ENCODE data around the gene CCDC195.

Gene CCDC195

DNA sequence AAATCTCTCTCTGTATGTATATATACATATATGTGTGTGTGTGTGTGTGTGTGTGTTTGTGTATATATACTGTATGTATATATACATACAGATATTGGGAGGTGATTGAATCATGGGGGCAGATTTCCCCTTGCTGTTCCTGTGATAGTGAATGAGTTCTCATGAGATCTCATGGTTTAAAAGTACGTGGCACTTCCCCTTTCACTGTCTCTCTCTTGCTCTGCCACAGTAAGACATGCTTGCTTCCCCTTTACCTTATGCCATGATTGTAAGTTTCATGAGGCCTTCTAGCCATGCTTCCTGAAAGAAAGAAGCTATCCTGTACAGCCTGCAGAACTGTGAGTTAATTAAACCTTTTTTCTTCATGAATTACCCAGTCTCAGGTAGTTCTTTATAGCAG lies 18.8 kb upstream of the CCDC195 start:
- no peaks in the 10 kb centered on the region for H3K4me1 ChIP-seq (ENCODE audit: low read depth, poor library complexity, severe bottlenecking)
- H3K4me2 ChIP-seq, result no peak overlapping the region
- no peak overlapping the region for H3K9ac ChIP-seq
- no peak overlapping the region for H3K4me3 ChIP-seq (IDR thresholded peaks at IDR 0.05; ENCODE audit: insufficient read depth, low read depth, low read length)
- no peaks in the 10 kb centered on the region for H3K79me2 ChIP-seq (ENCODE audit: insufficient read depth, low read depth)
- H3K27me3 ChIP-seq (ENCODE audit: insufficient read depth, low read depth), result no peaks in the 10 kb centered on the region
- no peak overlapping the region for H3K27ac ChIP-seq
- H3K36me3 ChIP-seq (ENCODE audit: insufficient read depth), result no peaks in the 10 kb centered on the region
- TF ChIP-seq, protein P1, sequence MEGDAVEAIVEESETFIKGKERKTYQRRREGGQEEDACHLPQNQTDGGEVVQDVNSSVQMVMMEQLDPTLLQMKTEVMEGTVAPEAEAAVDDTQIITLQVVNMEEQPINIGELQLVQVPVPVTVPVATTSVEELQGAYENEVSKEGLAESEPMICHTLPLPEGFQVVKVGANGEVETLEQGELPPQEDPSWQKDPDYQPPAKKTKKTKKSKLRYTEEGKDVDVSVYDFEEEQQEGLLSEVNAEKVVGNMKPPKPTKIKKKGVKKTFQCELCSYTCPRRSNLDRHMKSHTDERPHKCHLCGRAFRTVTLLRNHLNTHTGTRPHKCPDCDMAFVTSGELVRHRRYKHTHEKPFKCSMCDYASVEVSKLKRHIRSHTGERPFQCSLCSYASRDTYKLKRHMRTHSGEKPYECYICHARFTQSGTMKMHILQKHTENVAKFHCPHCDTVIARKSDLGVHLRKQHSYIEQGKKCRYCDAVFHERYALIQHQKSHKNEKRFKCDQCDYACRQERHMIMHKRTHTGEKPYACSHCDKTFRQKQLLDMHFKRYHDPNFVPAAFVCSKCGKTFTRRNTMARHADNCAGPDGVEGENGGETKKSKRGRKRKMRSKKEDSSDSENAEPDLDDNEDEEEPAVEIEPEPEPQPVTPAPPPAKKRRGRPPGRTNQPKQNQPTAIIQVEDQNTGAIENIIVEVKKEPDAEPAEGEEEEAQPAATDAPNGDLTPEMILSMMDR (conservative IDR thresholded peaks at IDR 0.05; ENCODE audit: low read depth, low read length), result no peak
- no peak overlapping the region for H2AFZ ChIP-seq (ENCODE audit: low read depth)
- H4K20me1 ChIP-seq (ENCODE audit: insufficient read depth), result no peaks in the 10 kb centered on the region

DNA sequence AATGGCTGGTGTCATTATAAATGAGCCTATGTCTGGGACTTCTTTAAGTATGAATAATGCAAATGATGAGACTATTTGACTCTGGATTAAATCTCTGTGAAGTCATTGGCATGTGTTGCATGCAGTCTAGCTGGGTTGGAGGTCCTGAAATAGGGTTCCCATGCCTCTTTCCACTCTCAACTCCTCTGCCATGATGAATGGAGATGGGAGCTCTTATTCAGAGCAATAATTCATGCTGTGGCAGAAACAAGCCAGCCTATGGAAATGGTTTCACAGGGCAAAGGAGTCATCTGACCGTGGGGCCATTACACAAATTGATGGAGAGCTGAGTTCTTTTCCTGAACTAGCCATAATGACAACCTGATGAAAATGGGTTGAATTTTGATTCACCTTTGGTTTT lies 15.5 kb upstream of the CCDC195 start:
- H4K20me1 ChIP-seq (ENCODE audit: insufficient read depth), result no peaks in the 10 kb centered on the region
- no peak overlapping the region for H3K4me2 ChIP-seq
- H3K27ac ChIP-seq, result no peak overlapping the region
- H3K4me1 ChIP-seq (ENCODE audit: low read depth, poor library complexity, severe bottlenecking), result no peaks in the 10 kb centered on the region
- H2AFZ ChIP-seq (ENCODE audit: low read depth), result no peak overlapping the region
- TF ChIP-seq, protein P1 (conservative IDR thresholded peaks at IDR 0.05; ENCODE audit: low read depth, low read length), result no peak
- no peaks in the 10 kb centered on the region for H3K36me3 ChIP-seq (ENCODE audit: insufficient read depth)
- H3K27me3 ChIP-seq (ENCODE audit: insufficient read depth, low read depth), result no peaks in the 10 kb centered on the region
- H3K4me3 ChIP-seq (IDR thresholded peaks at IDR 0.05; ENCODE audit: insufficient read depth, low read depth, low read length), result no peak overlapping the region
- no peaks in the 10 kb centered on the region for H3K79me2 ChIP-seq (ENCODE audit: insufficient read depth, low read depth)
- no peak overlapping the region for H3K9ac ChIP-seq

DNA sequence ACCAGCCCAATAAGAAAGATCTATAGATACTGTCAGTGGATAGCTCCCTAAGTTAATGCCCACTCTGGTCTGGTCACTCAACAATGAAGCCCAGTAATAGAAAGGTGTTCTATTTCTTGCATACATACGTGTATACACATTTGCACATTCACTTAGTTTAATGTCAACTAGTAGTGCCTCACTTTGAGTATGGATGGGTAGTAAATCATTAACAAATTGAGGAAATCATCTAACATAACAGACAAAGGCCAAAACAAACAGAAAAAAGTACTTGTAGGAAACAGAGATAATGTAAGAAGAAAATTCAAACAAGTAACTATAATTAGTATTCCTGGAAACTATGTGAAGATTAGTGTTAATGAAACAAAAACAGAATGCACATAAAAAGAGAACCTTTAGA lies 13.3 kb upstream of the CCDC195 start:
- no peaks in the 10 kb centered on the region for H3K27me3 ChIP-seq (ENCODE audit: insufficient read depth, low read depth)
- H2AFZ ChIP-seq (ENCODE audit: low read depth), result no peak overlapping the region
- no peaks in the 10 kb centered on the region for H3K36me3 ChIP-seq (ENCODE audit: insufficient read depth)
- no peaks in the 10 kb centered on the region for H4K20me1 ChIP-seq (ENCODE audit: insufficient read depth)
- no peak overlapping the region for H3K4me2 ChIP-seq
- no peak overlapping the region for H3K27ac ChIP-seq
- H3K4me1 ChIP-seq (ENCODE audit: low read depth, poor library complexity, severe bottlenecking), result no peaks in the 10 kb centered on the region
- no peak overlapping the region for H3K4me3 ChIP-seq (IDR thresholded peaks at IDR 0.05; ENCODE audit: insufficient read depth, low read depth, low read length)
- TF ChIP-seq, protein P1 (conservative IDR thresholded peaks at IDR 0.05; ENCODE audit: low read depth, low read length), result no peak
- no peaks in the 10 kb centered on the region for H3K79me2 ChIP-seq (ENCODE audit: insufficient read depth, low read depth)
- no peak overlapping the region for H3K9ac ChIP-seq

DNA sequence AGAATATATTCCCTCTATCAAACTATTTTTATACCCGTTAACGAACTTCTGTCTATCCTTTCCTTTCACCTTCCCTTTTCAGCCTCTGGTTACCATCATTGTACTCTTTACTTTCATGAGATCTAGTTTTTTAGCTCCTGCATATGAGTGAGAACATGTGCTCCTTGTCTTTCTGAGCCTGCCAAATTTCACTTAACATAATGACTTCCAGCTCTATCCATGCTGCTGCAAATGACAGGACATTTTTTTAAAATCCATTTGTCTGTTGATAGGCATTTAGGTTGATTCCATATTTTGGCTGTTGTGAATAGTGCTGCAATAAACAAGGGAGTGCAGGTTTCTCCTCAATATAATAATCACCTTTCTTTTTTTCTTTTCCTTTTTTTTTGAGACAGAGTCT lies 8.2 kb upstream of the CCDC195 start:
- Histone ChIP-seq H3K79me2 (ENCODE audit: insufficient read depth, low read depth) (no peaks in the 10 kb centered on the region), H2AFZ (ENCODE audit: low read depth) (no peak overlapping the region), H3K4me3 (IDR thresholded peaks at IDR 0.05; ENCODE audit: insufficient read depth, low read depth, low read length) (no peak overlapping the region), H3K36me3 (ENCODE audit: insufficient read depth) (no peaks in the 10 kb centered on the region), H3K4me2 (no peak overlapping the region), H4K20me1 (ENCODE audit: insufficient read depth) (no peaks in the 10 kb centered on the region), H3K27me3 (ENCODE audit: insufficient read depth, low read depth) (no peaks in the 10 kb centered on the region), H3K9ac (no peak overlapping the region), H3K27ac (no peak overlapping the region), H3K4me1 (ENCODE audit: low read depth, poor library complexity, severe bottlenecking) (no peaks in the 10 kb centered on the region)
- TF ChIP-seq, protein P1 (conservative IDR thresholded peaks at IDR 0.05; ENCODE audit: low read depth, low read length), result no peak

All from KMS-11 (cell line).